ENCODE results near the gene TDRD7.

DNA sequence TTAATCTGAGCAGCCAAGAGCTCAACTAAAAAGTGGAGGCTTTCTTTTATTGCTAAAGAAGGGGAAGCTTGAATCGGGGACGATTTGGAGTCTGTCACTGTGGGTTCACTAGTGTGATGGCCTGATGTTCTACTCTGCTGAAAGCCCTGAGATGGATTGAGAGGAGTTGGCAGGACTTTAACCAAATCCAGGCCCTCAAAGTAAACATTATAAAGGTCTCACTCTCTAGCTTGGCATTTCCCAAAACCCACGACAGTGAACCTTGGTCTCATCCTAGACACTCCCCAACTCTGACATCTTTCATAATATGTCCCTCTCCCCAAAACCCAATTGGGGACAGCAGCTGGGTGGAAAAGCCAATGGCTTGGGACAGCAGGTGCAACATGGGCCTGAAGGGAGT, 122.3 kb downstream of the TDRD7 start:
- TF ChIP-seq, protein P1, sequence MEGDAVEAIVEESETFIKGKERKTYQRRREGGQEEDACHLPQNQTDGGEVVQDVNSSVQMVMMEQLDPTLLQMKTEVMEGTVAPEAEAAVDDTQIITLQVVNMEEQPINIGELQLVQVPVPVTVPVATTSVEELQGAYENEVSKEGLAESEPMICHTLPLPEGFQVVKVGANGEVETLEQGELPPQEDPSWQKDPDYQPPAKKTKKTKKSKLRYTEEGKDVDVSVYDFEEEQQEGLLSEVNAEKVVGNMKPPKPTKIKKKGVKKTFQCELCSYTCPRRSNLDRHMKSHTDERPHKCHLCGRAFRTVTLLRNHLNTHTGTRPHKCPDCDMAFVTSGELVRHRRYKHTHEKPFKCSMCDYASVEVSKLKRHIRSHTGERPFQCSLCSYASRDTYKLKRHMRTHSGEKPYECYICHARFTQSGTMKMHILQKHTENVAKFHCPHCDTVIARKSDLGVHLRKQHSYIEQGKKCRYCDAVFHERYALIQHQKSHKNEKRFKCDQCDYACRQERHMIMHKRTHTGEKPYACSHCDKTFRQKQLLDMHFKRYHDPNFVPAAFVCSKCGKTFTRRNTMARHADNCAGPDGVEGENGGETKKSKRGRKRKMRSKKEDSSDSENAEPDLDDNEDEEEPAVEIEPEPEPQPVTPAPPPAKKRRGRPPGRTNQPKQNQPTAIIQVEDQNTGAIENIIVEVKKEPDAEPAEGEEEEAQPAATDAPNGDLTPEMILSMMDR (IDR thresholded peaks at IDR 0.05; ENCODE audit: insufficient read depth, low read depth, low read length), result no peak
- TF ChIP-seq EZH2 (IDR thresholded peaks at IDR 0.05; ENCODE audit: insufficient read depth, low read length), result no peak
